Measurements from ENCODE around the gene KCNK3. TPM values are rescaled to one million over a fixed set of nuclear protein-coding genes. Genes with fewer than 3 reads are reported as not detected.

KCNK3 gene
- total RNA-seq, 1 experiment from 2014 or later: 32.8 TPM

DNA sequence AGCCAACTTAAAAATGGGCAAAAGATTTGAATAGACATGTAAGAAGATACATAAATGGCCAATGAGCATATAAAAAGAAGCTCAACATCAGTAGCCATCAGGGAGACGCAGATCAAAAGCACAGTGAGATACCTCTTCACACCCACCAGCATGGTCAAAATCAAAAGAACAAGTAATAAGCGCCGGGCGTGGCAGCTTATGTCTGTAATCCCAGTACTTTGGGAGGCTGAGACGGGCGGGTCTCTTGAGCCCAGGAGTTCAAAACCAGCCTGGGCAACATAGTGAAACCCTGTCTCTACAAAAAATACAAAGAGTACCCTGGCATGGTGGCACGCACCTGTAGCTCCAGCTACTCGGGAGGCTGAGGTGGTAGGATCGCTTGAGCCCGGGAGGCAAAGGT is 46.8 kb upstream of the KCNK3 start:
- POLR2A ChIA-PET: no interaction called here
- BruUV-seq (replicated peaks): no TSS peak
- ATAC-seq (no peak), DNase-seq (ENCODE audit: low read depth, low spot score) (no peak)
- no peaks in the 10 kb centered on the region for H3K36me3 ChIP-seq (ENCODE audit: control insufficient read depth, insufficient read depth, low read length)
- H3K27ac ChIP-seq (ENCODE audit: low read length): no peak overlapping the region
- H3K4me3 ChIP-seq (ENCODE audit: low read depth in 2 of 2, low read length in 2 of 2): no peak overlapping the region
- no peaks in the 10 kb centered on the region for H3K4me1 ChIP-seq (ENCODE audit: control insufficient read depth, insufficient read depth, low read length)
- in situ Hi-C loops (cut with HindIII; ENCODE audit: low pct_unique_long_range_greater_than_20kb, low sequenced_read_pairs): no loop called here
- CTCF ChIA-PET: no interaction called here
- H3K9me3 ChIP-seq (ENCODE audit: control insufficient read depth, insufficient read depth, low read depth, low read length): no peaks in the 10 kb centered on the region
- H3K27me3 ChIP-seq (ENCODE audit: control insufficient read depth, insufficient read depth, low read length): peaks cover 2% of the 10 kb centered on the region
- intact Hi-C loops (cut with micrococcal nuclease; ENCODE audit: unreplicated experiment): no loop called here
- TF ChIP-seq TCF7L2 (IDR thresholded peaks at IDR 0.05; ENCODE audit: low read depth, low read length) (no peak), CTCF (IDR thresholded peaks at IDR 0.05) (no peak), POLR2AphosphoS5 (IDR thresholded peaks at IDR 0.05; ENCODE audit: low read depth, low read length) (no peak), SIN3A (IDR thresholded peaks at IDR 0.05; ENCODE audit: borderline replicate concordance, insufficient read depth, low read depth, low read length) (no peak)
- TF ChIP-seq, protein P1, sequence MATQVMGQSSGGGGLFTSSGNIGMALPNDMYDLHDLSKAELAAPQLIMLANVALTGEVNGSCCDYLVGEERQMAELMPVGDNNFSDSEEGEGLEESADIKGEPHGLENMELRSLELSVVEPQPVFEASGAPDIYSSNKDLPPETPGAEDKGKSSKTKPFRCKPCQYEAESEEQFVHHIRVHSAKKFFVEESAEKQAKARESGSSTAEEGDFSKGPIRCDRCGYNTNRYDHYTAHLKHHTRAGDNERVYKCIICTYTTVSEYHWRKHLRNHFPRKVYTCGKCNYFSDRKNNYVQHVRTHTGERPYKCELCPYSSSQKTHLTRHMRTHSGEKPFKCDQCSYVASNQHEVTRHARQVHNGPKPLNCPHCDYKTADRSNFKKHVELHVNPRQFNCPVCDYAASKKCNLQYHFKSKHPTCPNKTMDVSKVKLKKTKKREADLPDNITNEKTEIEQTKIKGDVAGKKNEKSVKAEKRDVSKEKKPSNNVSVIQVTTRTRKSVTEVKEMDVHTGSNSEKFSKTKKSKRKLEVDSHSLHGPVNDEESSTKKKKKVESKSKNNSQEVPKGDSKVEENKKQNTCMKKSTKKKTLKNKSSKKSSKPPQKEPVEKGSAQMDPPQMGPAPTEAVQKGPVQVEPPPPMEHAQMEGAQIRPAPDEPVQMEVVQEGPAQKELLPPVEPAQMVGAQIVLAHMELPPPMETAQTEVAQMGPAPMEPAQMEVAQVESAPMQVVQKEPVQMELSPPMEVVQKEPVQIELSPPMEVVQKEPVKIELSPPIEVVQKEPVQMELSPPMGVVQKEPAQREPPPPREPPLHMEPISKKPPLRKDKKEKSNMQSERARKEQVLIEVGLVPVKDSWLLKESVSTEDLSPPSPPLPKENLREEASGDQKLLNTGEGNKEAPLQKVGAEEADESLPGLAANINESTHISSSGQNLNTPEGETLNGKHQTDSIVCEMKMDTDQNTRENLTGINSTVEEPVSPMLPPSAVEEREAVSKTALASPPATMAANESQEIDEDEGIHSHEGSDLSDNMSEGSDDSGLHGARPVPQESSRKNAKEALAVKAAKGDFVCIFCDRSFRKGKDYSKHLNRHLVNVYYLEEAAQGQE (IDR thresholded peaks at IDR 0.05; ENCODE audit: insufficient read depth in 1 of 2, low read depth in 2 of 2, low read length in 1 of 2): no peak

DNA sequence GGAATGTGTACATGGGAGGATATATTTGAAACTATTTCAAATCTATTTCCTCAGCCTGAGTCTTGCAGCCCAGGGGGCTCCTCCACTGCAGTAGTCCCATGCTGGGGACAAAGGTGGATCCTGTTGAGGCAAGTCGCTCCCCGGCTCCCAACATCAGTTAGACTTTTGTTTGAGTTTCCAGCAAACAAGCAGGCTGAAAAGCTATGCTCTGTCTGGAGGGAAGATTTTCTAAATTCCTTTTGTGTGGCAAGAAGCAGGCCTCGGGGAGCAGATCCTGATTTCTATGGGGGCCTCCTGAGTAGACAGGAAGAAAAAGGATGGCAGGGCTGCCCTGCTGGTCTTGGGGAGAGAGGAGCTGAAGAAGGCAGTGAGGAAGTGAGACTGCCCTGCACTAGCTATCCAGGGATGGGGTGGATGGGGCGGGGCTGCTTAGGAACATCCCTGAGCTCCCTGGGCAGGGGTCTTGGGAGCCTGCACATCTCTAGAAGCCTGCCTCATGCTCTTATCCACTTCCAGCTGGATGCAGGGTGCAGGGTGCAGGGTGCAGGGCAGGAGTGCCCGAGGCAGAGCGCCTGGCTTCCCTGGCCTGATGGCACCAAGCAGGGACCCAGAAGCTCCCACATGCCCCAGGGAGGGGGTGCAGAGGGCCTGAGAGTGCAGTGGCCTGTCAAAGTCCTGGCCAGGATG is 45.4 kb upstream of the KCNK3 start:
- Histone ChIP-seq H3K4me3 (ENCODE audit: low read depth in 2 of 2, low read length in 2 of 2) (no peak overlapping the region), H3K27me3 (ENCODE audit: control insufficient read depth, insufficient read depth, low read length) (peaks cover 2% of the 10 kb centered on the region), H3K36me3 (ENCODE audit: control insufficient read depth, insufficient read depth, low read length) (no peaks in the 10 kb centered on the region), H3K27ac (ENCODE audit: low read length) (no peak overlapping the region), H3K9me3 (ENCODE audit: control insufficient read depth, insufficient read depth, low read depth, low read length) (no peaks in the 10 kb centered on the region), H3K4me1 (ENCODE audit: control insufficient read depth, insufficient read depth, low read length) (no peaks in the 10 kb centered on the region)
- intact Hi-C loops (cut with micrococcal nuclease; ENCODE audit: unreplicated experiment) (no loop called here), in situ Hi-C loops (cut with HindIII; ENCODE audit: low pct_unique_long_range_greater_than_20kb, low sequenced_read_pairs) (no loop called here)
- ChIA-PET POLR2A (no interaction called here), CTCF (no interaction called here)
- DNase-seq (ENCODE audit: low read depth, low spot score): no peak
- TF ChIP-seq CTCF (IDR thresholded peaks at IDR 0.05) (no peak), SIN3A (IDR thresholded peaks at IDR 0.05; ENCODE audit: borderline replicate concordance, insufficient read depth, low read depth, low read length) (no peak), POLR2AphosphoS5 (IDR thresholded peaks at IDR 0.05; ENCODE audit: low read depth, low read length) (no peak), TCF7L2 (IDR thresholded peaks at IDR 0.05; ENCODE audit: low read depth, low read length) (no peak)
- TF ChIP-seq, protein P1 (IDR thresholded peaks at IDR 0.05; ENCODE audit: insufficient read depth in 1 of 2, low read depth in 2 of 2, low read length in 1 of 2): no peak
- BruUV-seq (replicated peaks): no TSS peak
- ATAC-seq: no peak
